VCaP (cell line): ENCODE data around the gene PPARG.
A peak's percentile ranks its signal among the peaks of the same experiment; 100 is the strongest.

Experiments
- H3K27ac ChIP-seq: fragments of 450-650 bp; 2 replicates; pipeline ENCODE4 v1.5.1; 2017
- CTCF ChIP-seq: fragments of 450-650 bp; conservative IDR thresholded peaks from 2 replicates; pipeline ENCODE4 v1.5.1; 2017; ENCODE audit warnings: mild to moderate bottlenecking, moderate library complexity

PPARG gene

GRCh38 chr3:12303534-12303933 lies 14.7 kb downstream of the PPARG start:
- no peak overlapping the region for H3K27ac ChIP-seq
- TF ChIP-seq CTCF: no peak

GRCh38 chr3:12303993-12304392 lies 15.1 kb downstream of the PPARG start:
- TF ChIP-seq CTCF: no peak
- no peak overlapping the region for H3K27ac ChIP-seq

GRCh38 chr3:12307136-12307535 lies 18.3 kb downstream of the PPARG start:
- H3K27ac ChIP-seq: no peak overlapping the region
- no peak for TF ChIP-seq CTCF

- no peak for TF ChIP-seq CTCF
- no peak overlapping the region for H3K27ac ChIP-seq
These were observed 19.6 kb downstream of the PPARG start for GRCh38 chr3:12308517-12308916.

- H3K27ac ChIP-seq: no peak overlapping the region
- no peak for TF ChIP-seq CTCF
These were observed 20.8 kb downstream of the PPARG start for GRCh38 chr3:12309716-12310115.

GRCh38 chr3:12312010-12312409 lies 23.1 kb downstream of the PPARG start:
- H3K27ac ChIP-seq: peak overlapping the region; percentile 42; the same call in 1 of the 2 replicates
- TF ChIP-seq CTCF: no peak

GRCh38 chr3:12313519-12313918 lies 24.6 kb downstream of the PPARG start:
- TF ChIP-seq CTCF: peak; percentile 23

GRCh38 chr3:12316253-12316652 lies 27.4 kb downstream of the PPARG start:
- H3K27ac ChIP-seq: peak overlapping the region; percentile 42

More at GRCh38 chr3:12313519-12313918, 24.6 kb downstream of the PPARG start:
- H3K27ac ChIP-seq: no peak overlapping the region

More at GRCh38 chr3:12316253-12316652, 27.4 kb downstream of the PPARG start:
- no peak for TF ChIP-seq CTCF
